CMK (cell line): ENCODE measurements around the gene RAX2.
A peak's percentile ranks its signal among the peaks of the same experiment; 100 is the strongest.
"Not testable (repeated sequence)": the region's sequence is repeated elsewhere in the genome, so short reads cannot be mapped to it uniquely, and the experiment has no call there.

Experiments used
- DNase-seq: peaks from one replicate; pipeline ENCODE4 v3.0.0-alpha.2; 2010; ENCODE audit warnings: low read depth

RAX2 gene

DNA sequence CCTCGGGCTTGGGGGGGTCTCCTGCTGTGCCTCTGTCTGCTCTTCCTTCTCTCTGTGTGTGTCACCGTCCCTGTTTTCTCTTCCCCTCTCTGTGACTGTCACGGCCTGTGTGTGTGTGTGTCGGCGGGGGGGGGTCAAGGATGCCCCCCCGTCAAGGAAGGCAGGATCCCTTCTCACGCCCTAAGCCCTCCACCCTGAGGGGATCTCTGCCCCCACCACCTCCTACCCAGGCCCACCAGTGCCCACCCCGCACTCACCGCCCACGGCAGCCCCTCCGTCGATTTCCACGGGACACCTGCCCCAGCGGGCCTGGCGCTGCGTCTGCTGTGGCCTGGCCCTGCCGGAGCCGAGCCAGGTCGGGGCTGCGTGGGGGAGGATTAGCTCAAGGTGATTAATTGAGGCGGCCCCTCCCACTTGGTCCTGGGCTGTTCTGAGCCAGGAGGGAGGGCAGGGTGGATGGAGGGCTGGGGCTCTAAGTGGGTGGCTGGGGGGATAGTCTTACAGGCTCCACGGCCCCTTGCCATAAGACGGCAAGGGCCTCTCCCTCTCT lies at the start of gene RAX2:
Gene RAX2 (minus strand): TSS at position 323 of the 550 bp plus-strand sequence. CDS start 486 bp downstream, outside the sequence.
- no peak for DNase-seq

DNA sequence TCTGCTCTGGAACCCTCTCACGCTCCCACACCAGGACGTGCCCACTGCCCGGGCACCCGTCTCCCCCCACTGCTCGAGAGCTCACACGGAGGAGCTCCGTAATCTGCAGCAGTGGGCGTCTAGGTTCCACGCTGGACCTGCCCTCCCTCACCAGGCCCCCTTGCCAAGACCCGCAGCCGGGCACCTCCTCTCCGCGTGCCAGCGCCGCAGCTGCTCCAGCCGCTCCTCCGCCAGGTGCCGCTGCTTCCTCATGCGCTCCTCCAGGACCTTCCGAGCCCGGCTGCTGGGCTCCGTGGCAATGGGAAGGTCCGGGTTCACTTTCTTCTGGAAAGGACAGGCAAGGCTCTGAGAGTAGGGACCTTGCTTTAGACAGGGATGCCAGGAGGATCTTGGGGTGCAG lies 49.1 kb upstream of the RAX2 start:
- DNase-seq = no peak

DNA sequence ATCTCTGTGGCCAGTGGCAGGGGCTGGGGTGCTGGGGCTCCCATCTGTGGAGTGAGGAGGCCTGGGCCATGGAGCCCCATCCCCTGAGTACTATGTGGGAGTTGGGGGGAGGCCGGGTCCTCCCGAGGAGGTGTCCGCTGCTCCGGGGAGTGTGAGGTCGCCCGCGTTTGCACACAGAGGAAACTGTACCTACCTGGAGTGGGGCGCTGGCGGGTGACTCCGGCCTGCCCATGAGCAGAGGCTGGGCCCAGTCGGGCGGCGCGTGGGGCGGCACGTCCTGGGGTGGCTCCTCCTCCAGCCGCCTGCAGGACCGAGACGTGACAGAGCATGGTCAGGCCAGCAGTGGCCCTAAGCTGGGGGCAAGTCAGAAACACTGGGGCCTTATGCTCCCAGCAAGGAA lies 48.0 kb upstream of the RAX2 start:
- DNase-seq = no peak

DNA sequence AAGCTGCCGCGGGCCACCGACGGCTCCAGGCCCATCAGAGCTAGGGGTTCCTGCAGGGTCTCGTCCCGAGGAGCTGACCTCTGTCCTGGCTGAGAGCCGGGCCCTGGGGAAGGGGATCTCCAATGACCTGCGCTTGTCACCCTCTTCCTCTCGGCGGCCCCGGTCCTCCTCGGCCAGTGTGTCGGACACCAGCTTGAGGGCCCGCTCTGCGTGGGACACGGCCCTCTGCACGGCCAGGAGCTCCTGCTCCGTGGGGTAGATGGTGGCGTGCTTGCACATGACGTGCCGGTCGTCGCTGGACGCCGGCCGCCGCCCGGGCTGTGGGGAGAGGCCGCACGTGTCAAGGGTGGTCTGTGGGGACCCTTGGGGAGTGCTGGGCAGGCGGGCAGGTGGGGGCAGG lies 46.9 kb upstream of the RAX2 start:
- DNase-seq = no peak

DNA sequence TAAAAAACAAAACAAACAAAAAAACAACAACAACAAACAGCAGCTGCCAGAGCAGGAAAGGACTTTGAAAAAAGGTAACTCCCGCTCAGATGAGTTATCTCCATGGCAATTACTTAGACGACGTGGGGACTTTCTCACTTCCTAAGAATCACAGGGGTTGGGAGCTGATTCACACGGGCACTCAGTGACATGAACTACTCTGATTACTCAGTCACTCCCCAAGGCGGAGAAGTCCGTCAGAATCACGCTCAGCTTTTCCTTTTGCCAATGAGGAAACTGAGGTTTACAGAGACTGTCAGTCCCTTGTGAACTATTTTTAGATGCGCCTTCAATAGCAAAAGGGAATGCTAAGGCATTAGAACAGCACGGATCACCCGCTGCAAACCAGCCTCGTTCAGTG lies 46.4 kb upstream of the RAX2 start:
- no peak for DNase-seq

DNA sequence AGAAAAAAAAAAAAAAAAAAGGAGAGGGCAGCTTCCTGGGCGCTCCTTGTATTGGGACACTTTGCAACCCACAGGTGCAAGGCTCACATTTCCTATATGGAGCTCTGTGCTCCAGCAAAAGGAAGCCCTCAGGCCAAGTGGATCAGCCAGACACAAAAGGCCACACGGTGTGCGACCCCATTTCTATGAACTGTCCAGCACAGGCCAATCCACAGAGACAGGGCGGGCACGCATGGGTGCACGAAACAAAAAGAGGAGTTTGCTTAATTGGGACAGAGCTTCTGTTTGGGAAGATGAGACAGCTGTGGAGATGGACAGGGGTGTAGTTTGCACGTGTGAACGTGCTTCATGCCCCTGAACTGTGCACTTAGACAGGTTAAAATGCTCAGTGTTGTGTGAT lies 45.7 kb upstream of the RAX2 start:
- DNase-seq = no peak

DNA sequence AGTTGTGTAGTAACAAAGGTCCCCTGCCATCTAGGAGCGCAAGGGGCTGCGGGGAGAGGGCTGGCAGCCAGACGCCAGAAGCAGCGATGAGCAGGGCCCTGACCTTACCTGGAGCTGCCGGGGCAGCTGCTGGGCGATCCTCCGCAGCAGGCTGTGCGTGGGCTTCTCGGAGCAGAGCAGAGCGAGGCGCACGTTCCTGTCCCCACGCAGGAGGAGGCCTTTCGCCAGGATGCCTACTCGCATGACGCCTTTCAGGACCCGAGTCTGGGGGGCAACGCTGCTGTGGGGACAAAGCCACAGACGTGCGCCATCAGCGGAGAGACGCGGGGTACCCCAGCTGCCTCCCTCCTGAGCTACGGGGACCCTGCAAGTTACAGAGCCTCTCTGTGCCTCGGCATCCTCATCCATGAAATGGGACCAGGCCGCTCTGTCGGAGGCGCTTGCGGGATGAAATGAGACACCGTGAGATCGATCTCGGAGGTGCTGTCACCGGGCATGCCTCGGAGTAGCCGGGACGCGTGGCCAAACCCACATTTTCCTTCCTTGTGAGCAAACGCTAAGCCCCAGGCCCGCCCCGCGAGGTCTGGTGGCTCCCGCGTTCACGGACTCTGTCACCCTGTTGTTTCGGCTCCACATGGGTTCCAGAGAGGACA lies 44.7 kb upstream of the RAX2 start:
- no peak for DNase-seq

DNA sequence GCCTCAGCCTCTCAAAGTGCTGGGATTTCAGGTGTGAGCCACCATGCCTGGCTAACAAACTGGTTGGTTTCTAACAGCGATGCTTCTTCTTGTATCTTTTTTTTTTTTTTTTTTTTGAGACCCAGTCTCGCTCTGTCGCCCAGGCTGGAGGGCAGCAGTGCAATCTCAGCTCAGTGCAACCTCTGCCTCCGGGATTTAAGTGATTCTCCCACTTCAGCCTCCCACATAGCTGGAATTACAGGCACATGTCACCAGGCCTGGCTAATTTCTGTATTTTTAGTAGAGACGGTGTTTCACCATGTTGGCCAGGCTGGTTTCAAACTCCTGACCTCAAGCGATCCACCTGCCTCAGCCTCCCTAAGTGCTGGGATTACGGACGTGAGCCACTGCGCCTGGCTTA lies 44.1 kb upstream of the RAX2 start:
- not testable (repeated sequence) for DNase-seq

DNA sequence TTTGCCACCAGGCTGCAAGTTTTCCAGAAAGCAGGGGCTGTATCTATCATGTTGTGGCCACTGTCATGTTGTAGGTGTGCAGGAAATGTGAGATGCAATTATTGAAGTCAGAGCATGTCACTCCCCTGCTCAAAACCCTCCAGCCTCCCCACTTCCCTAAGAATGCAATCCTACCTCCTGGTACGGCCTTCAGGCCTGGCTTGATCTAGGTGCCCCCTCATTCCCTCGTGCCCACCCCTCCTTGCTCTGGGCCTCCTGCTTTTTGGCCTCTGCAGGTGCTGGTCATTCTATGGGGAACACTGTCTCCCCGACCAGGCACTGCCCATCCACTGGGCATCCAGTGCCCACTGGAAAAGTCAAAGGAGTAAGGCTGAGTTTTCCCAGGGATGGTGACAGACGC lies 42.6 kb upstream of the RAX2 start:
- DNase-seq = no peak

DNA sequence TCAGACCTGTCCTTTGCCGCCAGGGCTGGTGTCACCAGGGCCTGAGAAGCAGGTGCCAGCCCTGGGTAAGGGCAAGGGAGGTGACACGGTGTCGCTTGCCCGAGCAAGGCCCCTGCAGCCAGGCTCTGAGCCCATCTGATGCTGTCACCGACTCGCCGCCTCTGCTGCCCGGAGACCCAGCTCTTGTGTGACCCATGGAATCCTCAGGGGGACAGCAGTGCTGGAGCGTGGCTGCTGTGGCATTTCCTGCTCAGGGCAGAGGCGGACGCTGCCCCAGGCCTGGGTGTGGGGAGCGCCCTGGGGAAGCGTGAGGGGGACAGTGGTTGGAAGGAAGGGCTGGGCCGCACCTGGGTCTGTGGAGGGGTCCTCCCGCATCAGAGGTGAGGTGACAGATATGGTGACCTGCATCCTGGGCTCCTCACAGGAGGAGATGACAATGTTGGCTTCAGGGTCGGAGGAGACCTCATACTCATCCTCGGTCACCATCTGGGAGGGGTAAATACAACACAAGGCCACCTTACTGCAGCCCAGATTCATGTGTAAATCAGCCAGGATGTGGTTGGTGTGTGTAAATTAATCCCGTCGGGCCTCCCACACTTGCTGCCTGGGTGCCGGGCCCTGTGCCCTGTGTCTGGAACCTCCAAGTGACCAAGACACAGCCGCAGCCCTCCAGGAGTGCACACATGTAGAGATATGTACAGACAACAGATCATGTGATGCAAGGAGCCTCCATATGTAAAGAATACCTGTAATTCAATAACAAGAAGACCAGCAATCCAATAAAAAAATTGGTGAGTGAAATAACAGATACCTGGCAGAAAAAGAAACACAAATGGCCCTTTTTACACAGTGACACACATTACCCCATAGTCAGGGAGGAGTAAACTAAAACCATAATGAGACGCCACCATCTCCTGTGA lies 41.7 kb upstream of the RAX2 start:
- no peak for DNase-seq

DNA sequence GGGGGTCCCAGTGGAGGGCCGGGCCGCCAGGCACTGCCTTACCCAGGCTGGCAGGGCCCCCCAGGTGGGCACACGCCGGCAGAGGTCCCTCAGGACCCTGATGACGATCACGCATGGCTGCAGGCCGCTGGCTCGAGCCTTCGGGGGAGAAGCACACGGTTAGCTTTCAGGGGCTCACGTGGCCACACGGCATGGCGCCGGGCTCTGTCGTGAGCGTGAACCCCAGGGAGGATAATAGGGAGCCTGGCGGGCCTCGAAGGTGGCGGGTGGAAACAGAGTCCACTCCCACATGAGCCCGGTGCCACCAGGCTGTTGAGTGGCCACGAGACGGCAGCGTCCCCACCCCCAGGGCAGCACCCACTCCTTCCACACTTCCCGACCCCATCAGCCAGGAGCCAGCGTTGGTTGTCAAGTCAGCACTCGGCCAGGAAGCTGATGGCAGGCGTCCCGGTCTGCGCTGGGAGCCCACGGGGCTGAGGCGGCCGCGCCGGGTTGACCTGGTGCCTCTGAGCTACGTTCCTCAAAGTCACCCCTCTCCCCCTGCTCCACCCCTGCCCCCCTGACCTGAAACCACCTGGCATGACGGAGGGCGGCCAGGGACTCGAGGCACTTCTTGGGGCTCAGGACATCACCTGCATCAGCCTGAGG lies 38.8 kb upstream of the RAX2 start:
- no peak for DNase-seq

DNA sequence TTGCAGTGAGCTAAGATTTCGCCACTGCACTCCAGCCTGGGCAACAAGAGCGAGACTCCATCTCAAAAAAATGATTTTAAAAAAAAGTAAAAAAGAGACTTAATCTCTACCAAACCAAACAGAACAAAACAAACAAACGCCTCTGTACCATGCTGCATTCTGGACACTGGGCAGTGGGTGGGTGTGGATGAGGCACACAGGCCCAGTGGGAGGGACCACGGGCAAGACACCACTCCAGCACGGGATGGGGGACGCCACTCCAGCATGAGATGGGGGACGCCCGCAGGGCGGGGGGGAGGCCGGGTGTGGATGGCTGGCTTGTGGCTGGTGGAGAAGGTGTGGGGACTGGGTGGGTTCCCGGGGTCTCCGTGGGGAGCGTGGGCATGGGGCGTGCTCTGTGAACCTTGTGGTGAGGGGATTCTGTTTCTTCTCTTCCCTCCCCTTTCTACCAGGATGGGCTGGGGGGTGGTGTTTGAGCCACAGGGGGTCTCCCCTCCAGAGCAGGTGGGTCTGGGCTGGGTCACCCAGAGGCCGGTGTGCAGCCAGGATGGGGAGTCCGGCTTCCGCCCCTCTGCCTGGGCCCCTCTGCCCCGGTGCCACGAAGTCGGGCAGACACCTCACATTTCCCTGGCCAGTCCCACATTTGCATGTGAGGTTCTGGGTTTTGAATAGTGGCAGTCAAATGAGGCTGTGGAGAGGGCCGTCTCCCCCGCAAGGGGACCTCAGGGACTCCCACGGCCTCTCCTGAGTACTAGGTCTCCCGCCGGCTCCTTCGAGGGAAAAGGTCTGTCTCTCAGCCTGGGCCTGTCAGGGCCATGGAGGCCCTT lies 38.1 kb upstream of the RAX2 start:
- no peak for DNase-seq

DNA sequence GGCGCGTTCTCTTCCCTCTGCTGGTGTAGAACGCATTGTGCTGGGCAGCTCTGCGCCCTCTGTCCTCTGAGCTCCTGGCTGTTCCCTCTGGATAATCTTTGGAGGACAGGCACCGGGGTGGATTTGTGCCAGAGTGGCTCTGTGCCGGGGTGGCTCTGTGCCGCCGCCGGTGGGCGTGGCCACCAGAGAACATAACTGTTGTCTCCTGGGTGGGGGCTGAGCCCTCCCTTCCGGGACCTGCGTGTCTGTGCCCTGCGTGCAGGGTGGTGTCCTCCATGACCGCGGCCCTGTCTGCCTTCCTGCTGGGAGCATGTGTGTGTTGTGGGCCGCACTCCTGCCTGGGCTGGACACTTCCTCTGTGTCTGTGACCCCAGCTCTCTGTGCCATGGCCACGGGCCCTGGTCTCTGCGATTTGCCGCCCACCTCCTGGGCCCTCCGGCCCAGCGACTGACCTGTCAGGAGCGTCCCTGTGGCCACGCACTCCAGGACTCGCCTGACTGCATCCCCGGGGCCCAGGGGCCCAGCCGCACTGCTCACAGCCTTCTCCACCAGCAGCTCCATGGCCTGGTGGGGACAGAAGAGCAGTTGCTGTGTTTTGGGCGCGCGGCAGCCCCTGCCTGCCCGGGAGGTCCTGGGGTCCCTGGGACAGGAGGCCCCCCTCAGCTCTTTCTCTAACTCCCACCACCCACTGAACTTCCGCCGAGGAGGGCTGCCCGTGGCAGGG lies 36.6 kb upstream of the RAX2 start:
- peak; percentile 76 for DNase-seq

DNA sequence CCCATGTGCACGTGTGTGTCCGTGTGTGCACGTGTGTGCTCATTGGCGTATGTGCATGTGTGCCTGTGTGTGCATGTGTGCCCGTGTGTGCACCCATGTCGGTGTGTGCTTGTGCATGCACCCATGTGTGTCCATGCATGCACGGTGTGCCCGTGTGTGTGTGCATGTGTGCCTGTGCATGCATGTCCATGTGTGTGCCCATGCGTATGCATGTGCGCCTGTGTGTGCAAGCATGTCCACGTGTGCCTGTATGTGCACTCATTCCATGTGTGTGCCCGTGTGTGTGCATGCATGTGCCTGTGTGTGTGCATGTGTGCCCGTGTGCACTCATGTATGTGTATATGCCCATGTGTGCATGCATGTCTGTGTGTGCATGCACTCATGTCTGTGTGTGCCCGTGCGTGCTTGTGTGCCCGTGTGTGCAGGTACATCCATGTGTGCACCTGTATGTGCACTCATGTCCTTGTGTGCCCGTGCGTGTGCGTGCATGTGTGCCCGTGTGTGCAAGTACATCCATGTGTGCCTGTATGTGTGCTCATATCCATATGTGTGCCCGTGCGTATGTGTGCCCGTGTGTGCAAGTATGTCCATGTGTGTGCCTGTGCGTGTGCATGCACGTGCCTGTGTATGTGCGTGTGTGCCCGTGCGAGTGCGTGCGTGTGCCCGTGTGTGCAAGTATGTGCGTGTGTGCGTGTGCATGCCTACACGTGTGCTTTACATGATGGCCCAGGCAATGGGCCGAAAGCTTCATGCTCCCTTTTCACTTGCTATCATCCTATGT lies 35.7 kb upstream of the RAX2 start:
- no peak for DNase-seq

DNA sequence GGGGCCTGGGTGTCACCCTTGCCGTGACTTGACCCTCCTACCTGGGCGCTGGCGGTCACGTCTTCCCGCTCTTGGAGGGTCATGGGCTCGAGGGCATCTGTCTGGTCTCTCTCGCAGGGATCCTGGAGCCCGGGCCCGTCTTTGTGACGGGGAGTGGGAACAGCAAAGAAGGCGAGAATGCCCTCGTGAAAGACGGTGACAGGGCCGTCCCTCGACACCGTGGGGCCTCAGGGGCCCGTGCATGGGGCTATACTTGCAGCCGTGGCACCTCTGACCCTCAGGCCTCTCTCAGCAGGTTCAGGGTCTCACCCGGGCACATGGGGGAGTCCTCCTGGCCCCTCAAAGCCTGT lies 35.1 kb upstream of the RAX2 start:
- no peak for DNase-seq

DNA sequence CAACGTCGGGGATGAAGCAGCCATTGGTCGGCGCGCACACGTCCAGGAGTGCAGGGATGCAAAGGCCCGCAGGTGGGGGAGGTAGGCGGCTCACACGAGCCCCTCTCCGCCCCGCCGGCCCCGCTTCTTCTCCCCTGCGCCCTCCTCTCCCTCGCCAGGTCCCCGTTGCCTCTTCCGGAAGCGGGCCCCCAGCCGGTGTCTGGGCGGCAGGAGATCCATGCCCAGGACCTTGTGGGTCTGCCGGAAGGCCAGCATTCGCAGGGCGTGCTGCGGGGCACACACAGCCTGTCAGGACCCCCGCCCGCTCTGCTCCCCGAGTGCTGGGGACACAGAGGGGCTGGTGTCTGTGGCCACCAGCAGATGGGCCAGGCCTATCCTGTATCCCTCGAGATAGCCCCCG lies 33.8 kb upstream of the RAX2 start:
- DNase-seq = no peak

DNA sequence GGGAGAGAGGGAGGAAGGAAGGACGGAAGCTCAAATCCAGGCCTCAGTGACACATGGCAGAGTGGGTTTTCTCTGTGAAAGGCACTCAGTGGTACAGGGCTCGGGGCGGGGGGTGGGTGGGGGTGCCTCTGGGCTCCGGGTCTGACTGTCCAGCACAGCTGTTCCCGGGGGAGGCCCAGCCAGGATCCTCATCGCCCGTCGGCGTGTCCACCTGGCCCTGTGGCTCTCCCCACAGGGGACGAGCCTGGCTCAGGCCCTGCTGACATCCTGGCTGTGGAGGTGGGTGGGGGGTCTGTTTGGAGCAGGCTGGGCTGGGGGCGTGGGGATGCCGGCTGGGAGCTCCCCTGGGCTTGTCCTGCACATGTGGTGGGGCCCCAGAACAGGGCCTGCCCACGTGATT lies 32.4 kb upstream of the RAX2 start:
- no peak for DNase-seq

DNA sequence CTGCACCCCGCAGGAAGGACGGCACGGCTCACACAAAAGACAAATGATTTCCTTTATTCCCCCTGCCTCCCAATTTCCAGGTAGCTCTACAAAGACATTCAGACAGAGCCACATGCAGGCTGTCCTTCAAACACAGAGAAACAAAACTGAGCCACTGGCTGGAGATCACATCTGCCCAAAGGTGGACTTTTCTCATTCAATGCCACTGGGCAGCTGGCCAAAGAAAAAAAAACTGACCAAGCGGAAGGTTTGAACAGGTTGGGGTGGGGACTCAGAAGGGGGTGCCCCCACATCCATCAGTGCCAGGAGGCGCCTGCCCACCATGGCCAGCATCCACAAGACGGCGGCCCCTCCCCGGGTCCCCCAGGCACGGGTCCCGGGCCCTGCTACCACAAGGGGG lies 32.0 kb upstream of the RAX2 start:
- DNase-seq = no peak

DNA sequence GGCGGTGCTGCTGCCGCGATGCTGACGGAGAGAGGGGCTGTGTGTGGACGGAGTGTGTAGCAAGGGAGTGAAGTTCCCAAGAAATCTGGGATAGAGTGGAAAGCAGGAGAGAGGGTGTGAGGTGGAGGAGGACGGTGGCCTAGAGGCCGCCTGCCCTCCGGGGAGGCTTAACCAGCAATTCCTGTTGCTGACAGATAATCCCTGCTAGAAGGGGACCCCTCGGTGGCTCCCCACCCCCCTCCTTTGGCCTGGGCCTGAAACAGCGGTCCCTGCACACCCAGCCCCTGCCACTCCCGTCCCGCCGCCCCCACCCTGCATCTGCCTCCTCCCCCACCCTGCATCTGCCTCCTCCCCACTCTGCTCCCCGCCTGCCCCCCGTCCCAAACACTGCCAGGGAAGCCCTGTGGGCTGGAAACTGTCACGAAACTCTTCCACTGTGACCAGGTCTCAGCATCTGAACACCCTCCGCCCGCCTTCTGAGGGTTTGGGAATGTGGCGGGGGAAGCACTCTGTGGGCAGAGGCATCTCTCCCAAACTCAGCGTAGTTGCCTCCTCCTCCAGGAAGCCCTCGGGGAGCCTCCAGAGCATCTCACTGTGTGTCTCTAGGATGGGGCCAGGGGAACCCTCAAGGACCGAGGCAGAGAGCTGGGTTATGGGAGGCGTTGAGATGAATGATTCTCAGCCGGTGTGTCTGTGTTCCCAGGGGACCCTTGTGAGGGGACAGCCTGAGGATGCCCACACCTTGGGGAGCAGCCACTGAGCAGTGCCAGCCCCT lies 31.3 kb upstream of the RAX2 start:
- no peak for DNase-seq
